ENCODE data around the gene CACNA1G.

DNA sequence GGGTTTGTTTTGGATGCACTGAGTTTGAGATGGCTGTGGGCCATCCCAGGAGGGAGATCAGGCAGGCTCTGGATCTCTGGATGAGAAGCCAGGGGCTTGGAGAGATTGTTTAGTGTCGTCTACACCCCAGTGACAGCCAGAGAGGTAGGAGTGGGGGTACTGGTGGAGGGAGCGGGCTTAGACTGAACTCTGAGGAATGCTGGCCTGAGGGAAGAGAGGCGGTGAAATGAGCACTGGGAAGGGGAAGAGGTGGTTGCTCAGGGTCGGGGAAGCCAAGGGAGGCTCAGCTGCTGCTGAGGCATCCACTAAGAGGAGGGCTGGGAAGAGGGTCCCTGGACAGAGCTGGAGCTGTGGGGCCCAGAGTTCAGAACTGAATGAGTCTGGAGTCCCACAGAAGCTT is 23.6 kb downstream of the CACNA1G start:
- TF ChIP-seq, protein P1, sequence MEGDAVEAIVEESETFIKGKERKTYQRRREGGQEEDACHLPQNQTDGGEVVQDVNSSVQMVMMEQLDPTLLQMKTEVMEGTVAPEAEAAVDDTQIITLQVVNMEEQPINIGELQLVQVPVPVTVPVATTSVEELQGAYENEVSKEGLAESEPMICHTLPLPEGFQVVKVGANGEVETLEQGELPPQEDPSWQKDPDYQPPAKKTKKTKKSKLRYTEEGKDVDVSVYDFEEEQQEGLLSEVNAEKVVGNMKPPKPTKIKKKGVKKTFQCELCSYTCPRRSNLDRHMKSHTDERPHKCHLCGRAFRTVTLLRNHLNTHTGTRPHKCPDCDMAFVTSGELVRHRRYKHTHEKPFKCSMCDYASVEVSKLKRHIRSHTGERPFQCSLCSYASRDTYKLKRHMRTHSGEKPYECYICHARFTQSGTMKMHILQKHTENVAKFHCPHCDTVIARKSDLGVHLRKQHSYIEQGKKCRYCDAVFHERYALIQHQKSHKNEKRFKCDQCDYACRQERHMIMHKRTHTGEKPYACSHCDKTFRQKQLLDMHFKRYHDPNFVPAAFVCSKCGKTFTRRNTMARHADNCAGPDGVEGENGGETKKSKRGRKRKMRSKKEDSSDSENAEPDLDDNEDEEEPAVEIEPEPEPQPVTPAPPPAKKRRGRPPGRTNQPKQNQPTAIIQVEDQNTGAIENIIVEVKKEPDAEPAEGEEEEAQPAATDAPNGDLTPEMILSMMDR (IDR thresholded peaks at IDR 0.05; ENCODE audit: borderline replicate concordance, extremely low read depth, low read length, poor library complexity, severe bottlenecking): no peak
- no peak for TF ChIP-seq EZH2 (IDR thresholded peaks at IDR 0.05; ENCODE audit: borderline replicate concordance, low read depth, low read length, severe bottlenecking)
